Right lobe of liver (tissue), 4 donors: ENCODE measurements around the gene TMEM131L.

Experiments
- POLR2A ChIP-seq: fragments of 450-650 bp; IDR thresholded peaks from one replicate; pipeline ENCODE4 v1.6.1; 2017; ENCODE audit warnings: antibody characterized with exemption, mild to moderate bottlenecking
- TF ChIP-seq, protein P1 (sequence below), 4 donors: fragments of 200-600 bp in 3 of 4; fragments of 450-650 bp in 1 of 4; IDR thresholded peaks; one replicate each; pipeline versions ENCODE4 v1.5.1 to v1.8.0; 2016 to 2022; ENCODE audit warnings: antibody characterized with exemption in 4 of 4, mild to moderate bottlenecking in 2 of 4
- donor health status: DM: no; HTN: no; CAD: no.
- donor health status: DM: no; HTN: no; CAD: no.
- donor health status: DM: no; HTN: yes; CAD: no.

DNA sequence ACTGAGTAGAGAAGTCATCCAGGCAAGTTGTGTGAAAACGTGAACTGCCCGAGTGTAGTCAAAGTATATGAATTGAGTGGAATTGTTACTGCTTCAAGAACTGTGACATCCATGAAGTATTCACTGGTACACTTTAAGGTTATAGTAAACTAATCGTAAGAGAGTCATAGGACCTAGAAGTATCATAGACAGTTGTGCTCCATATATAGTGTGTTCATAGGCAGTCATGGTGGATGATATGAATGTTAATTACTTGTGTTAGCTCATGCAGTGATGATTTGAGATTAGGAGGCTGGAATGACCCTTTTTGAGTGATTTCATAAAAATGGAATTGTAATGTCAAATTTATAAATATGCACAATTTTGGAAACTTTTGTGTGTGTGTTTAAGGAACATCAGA lies 136.6 kb downstream of the TMEM131L start:
- TF ChIP-seq, protein P1, sequence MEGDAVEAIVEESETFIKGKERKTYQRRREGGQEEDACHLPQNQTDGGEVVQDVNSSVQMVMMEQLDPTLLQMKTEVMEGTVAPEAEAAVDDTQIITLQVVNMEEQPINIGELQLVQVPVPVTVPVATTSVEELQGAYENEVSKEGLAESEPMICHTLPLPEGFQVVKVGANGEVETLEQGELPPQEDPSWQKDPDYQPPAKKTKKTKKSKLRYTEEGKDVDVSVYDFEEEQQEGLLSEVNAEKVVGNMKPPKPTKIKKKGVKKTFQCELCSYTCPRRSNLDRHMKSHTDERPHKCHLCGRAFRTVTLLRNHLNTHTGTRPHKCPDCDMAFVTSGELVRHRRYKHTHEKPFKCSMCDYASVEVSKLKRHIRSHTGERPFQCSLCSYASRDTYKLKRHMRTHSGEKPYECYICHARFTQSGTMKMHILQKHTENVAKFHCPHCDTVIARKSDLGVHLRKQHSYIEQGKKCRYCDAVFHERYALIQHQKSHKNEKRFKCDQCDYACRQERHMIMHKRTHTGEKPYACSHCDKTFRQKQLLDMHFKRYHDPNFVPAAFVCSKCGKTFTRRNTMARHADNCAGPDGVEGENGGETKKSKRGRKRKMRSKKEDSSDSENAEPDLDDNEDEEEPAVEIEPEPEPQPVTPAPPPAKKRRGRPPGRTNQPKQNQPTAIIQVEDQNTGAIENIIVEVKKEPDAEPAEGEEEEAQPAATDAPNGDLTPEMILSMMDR (IDR thresholded peaks at IDR 0.05), result no peak
- no peak for TF ChIP-seq POLR2A
